Gastrocnemius medialis (tissue), 4 donors: ENCODE measurements around the gene DLX3. TPM values are rescaled to one million over a fixed set of nuclear protein-coding genes. Genes with fewer than 3 reads are reported as not detected.

Experiments used
- ATAC-seq, 2 donors: fragments of 150-250 bp; one replicate each; pipeline ENCODE4 v1.9.1; 2016
- DNase-seq, 2 donors: peaks; one replicate each; pipeline ENCODE4 v3.0.0-alpha.2; 2019
- H3K27ac ChIP-seq, 4 donors: fragments of 200-600 bp; sonication (generic); 1 replicate in 1 of 4; 2 replicates in 3 of 4; pipeline ENCODE4 v1.5.1; 2016 to 2018; ENCODE audit warnings: mild to moderate bottlenecking in 2 of 4, moderate library complexity in 1 of 4
- H3K27me3 ChIP-seq, 3 donors: fragments of 200-600 bp; sonication (generic) in 2 of 3; 1 replicate in 1 of 3; 2 replicates in 2 of 3; pipeline versions ENCODE4 v1.5.1 to v1.6.0; 2016 to 2019; ENCODE audit warnings: mild to moderate bottlenecking in 1 of 3, moderate library complexity in 1 of 3
- H3K36me3 ChIP-seq, 2 donors: fragments of 200-600 bp; sonication (generic) in 1 of 2; one replicate each; pipeline ENCODE4 v1.5.1; 2017 to 2018
- H3K4me1 ChIP-seq, 2 donors: fragments of 200-600 bp; sonication (generic) in 1 of 2; one replicate each; pipeline ENCODE4 v1.5.1; 2016 to 2017; ENCODE audit warnings: mild to moderate bottlenecking in 2 of 2
- H3K4me3 ChIP-seq, 4 donors: fragments of 200-600 bp; sonication (generic) in 3 of 4; 1 replicate in 1 of 4; 2 replicates in 3 of 4; pipeline ENCODE4 v1.5.1; 2016 to 2019; ENCODE audit warnings: mild to moderate bottlenecking in 2 of 4
- H3K9me3 ChIP-seq, 3 donors: fragments of 200-600 bp; sonication (generic) in 2 of 3; 1 replicate in 1 of 3; 2 replicates in 2 of 3; pipeline ENCODE4 v1.5.1; 2016 to 2019
- POLR2A ChIP-seq, 2 donors: fragments of 450-650 bp; IDR thresholded peaks; one replicate each; pipeline ENCODE4 v1.6.1; 2017; ENCODE audit warnings: antibody characterized with exemption in 2 of 2, mild to moderate bottlenecking in 2 of 2, moderate library complexity in 2 of 2
- in situ Hi-C, 4 donors: fragments of 200-750 bp; cut with MboI; loops; one replicate each; pipeline versions ENCODE4 v1.15.0 to v1.8.0; 2017; ENCODE audit warnings: low sequenced_read_pairs in 4 of 4
- intact Hi-C: fragments of 100-400 bp; cut with DNase I; formaldehyde crosslinking; loops from one replicate; pipeline ENCODE4 v1.15.1; 2023; ENCODE audit warnings: low total_unique reads
- total RNA-seq, 4 donors: library from RNA; depleted of rRNA; stranded (reverse); fragments of >200 nt; gene quantifications; one replicate each; pipeline versions ENCODE4 v1.1.0 to v1.2.3, GENCODE V29; 2016
- TF ChIP-seq, protein P1 (sequence below), 5 experiments: fragments of 450-650 bp in 3 of 5; fragments of 200-600 bp in 2 of 5; sonication (generic) in 2 of 5; IDR thresholded peaks in 4 of 5; conservative IDR thresholded peaks in 1 of 5; 1 replicate in 4 of 5; 2 replicates in 1 of 5; pipeline ENCODE4 v1.5.1; 2016 to 2019; ENCODE audit warnings: antibody characterized with exemption in 5 of 5, mild to moderate bottlenecking in 3 of 5, moderate library complexity in 3 of 5

Gene DLX3
- total RNA-seq, 4 donors from 2014 or later: not detected

DNA sequence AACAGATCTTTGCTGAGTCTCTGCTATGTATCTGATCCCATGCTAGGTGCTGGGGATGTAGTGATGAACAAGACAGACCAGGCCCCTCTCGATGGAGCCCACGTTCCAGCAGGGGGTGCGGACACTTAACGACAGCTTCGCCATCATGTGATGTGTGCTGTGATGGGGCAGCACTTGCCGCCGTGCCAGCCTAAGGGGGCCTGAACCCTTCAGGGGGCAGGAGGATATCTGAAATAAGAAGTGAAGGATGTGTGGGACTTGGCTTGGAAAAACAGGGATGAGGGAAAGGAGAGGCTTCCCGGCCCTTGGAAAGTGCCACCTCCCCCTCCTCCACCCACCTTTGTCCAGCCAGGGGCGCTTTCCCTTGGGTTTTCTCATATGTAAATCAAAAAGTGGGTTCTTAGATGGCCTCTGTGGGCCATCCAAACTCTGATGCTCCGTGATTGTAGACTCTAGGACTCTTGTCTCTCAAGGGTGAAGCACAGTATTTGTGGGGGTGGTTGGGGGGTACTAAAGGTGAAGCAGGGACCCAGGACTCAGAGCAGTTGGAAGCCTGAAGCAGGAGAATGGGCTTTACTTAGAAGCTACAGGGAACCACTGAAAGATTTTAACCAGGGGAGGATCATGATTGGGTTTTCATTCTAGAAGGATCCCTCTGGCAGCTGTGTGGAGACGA is 4.0 kb upstream of the DLX3 start:
- Histone ChIP-seq H3K9me3 (no peaks in the 10 kb centered on the region), H3K27me3 (peaks cover 56 to 75% (median 58%) of the 10 kb centered on the region in 3 donors), H3K27ac (no peak overlapping the region), H3K4me1 (peaks cover 5 to 12% of the 10 kb centered on the region in 2 donors), H3K36me3 (no peaks in the 10 kb centered on the region), H3K4me3 (no peak overlapping the region)
- ATAC-seq: no peak
- DNase-seq: no peak
- TF ChIP-seq POLR2A (IDR thresholded peaks at IDR 0.05): no peak
- TF ChIP-seq, protein P1, sequence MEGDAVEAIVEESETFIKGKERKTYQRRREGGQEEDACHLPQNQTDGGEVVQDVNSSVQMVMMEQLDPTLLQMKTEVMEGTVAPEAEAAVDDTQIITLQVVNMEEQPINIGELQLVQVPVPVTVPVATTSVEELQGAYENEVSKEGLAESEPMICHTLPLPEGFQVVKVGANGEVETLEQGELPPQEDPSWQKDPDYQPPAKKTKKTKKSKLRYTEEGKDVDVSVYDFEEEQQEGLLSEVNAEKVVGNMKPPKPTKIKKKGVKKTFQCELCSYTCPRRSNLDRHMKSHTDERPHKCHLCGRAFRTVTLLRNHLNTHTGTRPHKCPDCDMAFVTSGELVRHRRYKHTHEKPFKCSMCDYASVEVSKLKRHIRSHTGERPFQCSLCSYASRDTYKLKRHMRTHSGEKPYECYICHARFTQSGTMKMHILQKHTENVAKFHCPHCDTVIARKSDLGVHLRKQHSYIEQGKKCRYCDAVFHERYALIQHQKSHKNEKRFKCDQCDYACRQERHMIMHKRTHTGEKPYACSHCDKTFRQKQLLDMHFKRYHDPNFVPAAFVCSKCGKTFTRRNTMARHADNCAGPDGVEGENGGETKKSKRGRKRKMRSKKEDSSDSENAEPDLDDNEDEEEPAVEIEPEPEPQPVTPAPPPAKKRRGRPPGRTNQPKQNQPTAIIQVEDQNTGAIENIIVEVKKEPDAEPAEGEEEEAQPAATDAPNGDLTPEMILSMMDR (IDR thresholded peaks at IDR 0.05 in 4 of 5, conservative IDR thresholded peaks at IDR 0.05 in 1 of 5): no peak
- in situ Hi-C loops (loop anchor here (10.0 to 25.0 kb wide), 4 partner anchors 124 to 437 kb away; no protein-coding TSS in a partner anchor), intact Hi-C loops (loop anchor here (1.0 kb wide), 2 partner anchors 119 to 138 kb away; no protein-coding TSS in a partner anchor)

- intact Hi-C loops: loop anchor here (1.0 to 2.0 kb wide), 3 partner anchors 118 to 429 kb away; no protein-coding TSS in a partner anchor
- in situ Hi-C loops: loop anchor here (10.0 to 25.0 kb wide), 4 partner anchors 123 to 436 kb away; no protein-coding TSS in a partner anchor
- no peaks in the 10 kb centered on the region for H3K9me3 ChIP-seq
- no peak overlapping the region for H3K27ac ChIP-seq
- H3K4me1 ChIP-seq: peaks cover 5 to 19% of the 10 kb centered on the region in 2 donors
- no peaks in the 10 kb centered on the region for H3K36me3 ChIP-seq
- no peak overlapping the region for H3K4me3 ChIP-seq
- no peak for TF ChIP-seq POLR2A (IDR thresholded peaks at IDR 0.05)
- TF ChIP-seq, protein P1 (IDR thresholded peaks at IDR 0.05 in 4 of 5, conservative IDR thresholded peaks at IDR 0.05 in 1 of 5): peak; percentile 85 to 96 (median 92)
- peak; percentile 44 to 63 for DNase-seq
- peak; percentile 70 to 87 for ATAC-seq
- peaks cover 61 to 78% (median 64%) of the 10 kb centered on the region in 3 donors for H3K27me3 ChIP-seq
These were observed 3.0 kb upstream of the DLX3 start for GRCh38 chr17:49997773-49998703.

DNA sequence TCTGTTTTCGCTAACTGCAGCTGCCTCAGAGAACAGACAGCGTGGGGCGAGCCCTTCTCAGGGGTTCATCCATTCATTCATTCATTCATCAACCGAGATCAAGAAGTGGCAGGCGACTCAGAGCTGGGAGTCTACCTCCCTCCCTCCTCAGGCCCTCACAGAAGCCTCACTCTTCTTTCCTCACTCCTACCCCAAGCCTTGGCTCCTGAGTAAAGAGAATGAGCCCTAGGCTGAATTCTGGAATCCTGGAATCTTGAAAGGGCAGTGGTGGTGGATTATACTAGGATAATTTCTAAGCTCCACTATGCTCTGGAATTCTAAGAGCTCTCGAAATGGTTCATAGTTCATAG is 2.3 kb upstream of the DLX3 start:
- TF ChIP-seq, protein P1 (IDR thresholded peaks at IDR 0.05 in 4 of 5, conservative IDR thresholded peaks at IDR 0.05 in 1 of 5): no peak
- TF ChIP-seq POLR2A (IDR thresholded peaks at IDR 0.05): no peak
- Histone ChIP-seq H3K27me3 (peaks cover 68 to 81% (median 70%) of the 10 kb centered on the region in 3 donors), H3K9me3 (no peaks in the 10 kb centered on the region), H3K27ac (no peak overlapping the region), H3K36me3 (no peaks in the 10 kb centered on the region), H3K4me3 (peak overlapping the region in 2 of 4 donors; percentile 55 to 58), H3K4me1 (peaks cover 5 to 21% of the 10 kb centered on the region in 2 donors)
- intact Hi-C loops: loop anchor here (2.0 kb wide), 1 partner anchor 428 kb away; no protein-coding TSS in a partner anchor
- no peak for DNase-seq
- in situ Hi-C loops: loop anchor here (10.0 to 25.0 kb wide), 4 partner anchors 122 to 435 kb away; no protein-coding TSS in a partner anchor
- ATAC-seq: no peak

GRCh38 chr17:49996495-49997300 is 1.7 kb upstream of the DLX3 start:
- Histone ChIP-seq H3K4me1 (peaks cover 5 to 21% of the 10 kb centered on the region in 2 donors), H3K27ac (no peak overlapping the region), H3K4me3 (peak overlapping the region; percentile 54 to 58 (median 56)), H3K36me3 (no peaks in the 10 kb centered on the region), H3K27me3 (peaks cover 70 to 82% (median 74%) of the 10 kb centered on the region in 3 donors), H3K9me3 (no peaks in the 10 kb centered on the region)
- DNase-seq: no peak
- intact Hi-C loops (loop anchor here (1.0 to 2.0 kb wide), 2 partner anchors 44 to 428 kb away; no protein-coding TSS in a partner anchor), in situ Hi-C loops (loop anchor here (10.0 to 25.0 kb wide), 4 partner anchors 122 to 434 kb away; no protein-coding TSS in a partner anchor)
- no peak for TF ChIP-seq POLR2A (IDR thresholded peaks at IDR 0.05)
- TF ChIP-seq, protein P1 (IDR thresholded peaks at IDR 0.05 in 4 of 5, conservative IDR thresholded peaks at IDR 0.05 in 1 of 5): peak; percentile 87 to 99 (median 96)
- ATAC-seq: peak; percentile 34 to 51
